GM12878 (cell line): ENCODE results near the gene ABCA2. TPM values are rescaled to one million over a fixed set of nuclear protein-coding genes. Genes with fewer than 3 reads are reported as not detected.

Experiments used
- ATAC-seq: fragments of 200-7000 bp; cut with Tn5 transposase; 3 replicates; pipeline ENCODE4 v1.9.1; 2020; ENCODE audit warnings: mild to moderate bottlenecking, moderate library complexity
- BruUV-seq: library from RNA; stranded (reverse); fragments of 400-500 nt; replicated peaks from 2 replicates; lab custom pipeline; 2021; lab: Mats Ljungman, UMichigan
- CTCF ChIA-PET: fragments of 300-600 bp; sonication (Branson Sonifier 250); formaldehyde crosslinking; extraction: SDS; loops from one replicate; lab custom pipeline; 2021; ENCODE audit warnings: inconsistent platforms; lab: Yijun Ruan, JAX
- POLR2A ChIA-PET: fragments of 350-600 bp; formaldehyde crosslinking; extraction: SDS; loops from one replicate; lab custom pipeline; 2021; ENCODE audit warnings: inconsistent platforms; lab: Charles Lee
- RAD21 ChIA-PET: fragments of 300-600 bp; sonication (Branson Sonifier 250); formaldehyde crosslinking; loops from one replicate; lab custom pipeline; 2023; ENCODE audit warnings: antibody characterized with exemption; ENCODE audit not compliant: unreplicated experiment; lab: Charles Lee
- SMC1A ChIA-PET: fragments of 300-600 bp; sonication (Branson Sonifier 250); formaldehyde crosslinking; loops from one replicate; lab custom pipeline; 2023; ENCODE audit not compliant: unreplicated experiment, uncharacterized antibody; lab: Charles Lee
- DNase-seq: peaks from one replicate; pipeline ENCODE4 v3.0.0-alpha.2; 2011; ENCODE audit warnings: low read depth, low spot score
- FAIRE-seq: peaks from 3 replicates; lab custom pipeline; 2011; peaks lifted over from hg19 to GRCh38; lab: Jason Lieb, UNC
- H2AFZ ChIP-seq: 2 replicates; pipeline ENCODE4 v1.6.0; 2011; ENCODE audit warnings: low read depth, low read length, control low read depth; ENCODE audit not compliant: control insufficient read depth
- H3K27ac ChIP-seq: 2 replicates; pipeline ENCODE4 v1.5.1; 2011; ENCODE audit warnings: control low read depth; ENCODE audit not compliant: control insufficient read depth, insufficient read depth
- H3K27me3 ChIP-seq, 2 experiments: replicated peaks in 1 of 2; 2 replicates each; pipeline versions ENCODE4 v1.6.0 to v1.6.1; 2011; ENCODE audit warnings: low read length in 1 of 2; ENCODE audit not compliant: control insufficient read depth in 2 of 2, insufficient read depth in 2 of 2
- H3K36me3 ChIP-seq, 2 experiments: 2 replicates each; pipeline ENCODE4 v1.5.1; 2011; ENCODE audit warnings: low read length in 1 of 2; ENCODE audit not compliant: control insufficient read depth in 2 of 2, insufficient read depth in 2 of 2
- H3K4me1 ChIP-seq: 2 replicates; pipeline ENCODE4 v1.6.1; 2011; ENCODE audit warnings: mild to moderate bottlenecking, low read length, moderate library complexity, mixed read lengths; ENCODE audit not compliant: control insufficient read depth, insufficient read depth
- H3K4me2 ChIP-seq: 2 replicates; pipeline ENCODE4 v1.6.0; 2011; ENCODE audit warnings: control low read depth; ENCODE audit not compliant: control insufficient read depth, insufficient read depth
- H3K4me3 ChIP-seq: fragments of 200-600 bp; sonication (generic); 2 replicates; pipeline ENCODE4 v1.5.1; 2016
- H3K79me2 ChIP-seq: 2 replicates; pipeline ENCODE4 v1.6.0; 2011; ENCODE audit warnings: low read length; ENCODE audit not compliant: control insufficient read depth, insufficient read depth
- H3K9ac ChIP-seq: 2 replicates; pipeline ENCODE4 v1.8.0; 2011; ENCODE audit warnings: low read length, control low read depth, mixed read lengths; ENCODE audit not compliant: control insufficient read depth, insufficient read depth
- H3K9me3 ChIP-seq: replicated peaks from 3 replicates; pipeline ENCODE4 v1.5.1; 2011; ENCODE audit warnings: mild to moderate bottlenecking, low read length; ENCODE audit not compliant: control insufficient read depth, insufficient read depth
- H4K20me1 ChIP-seq: 2 replicates; pipeline ENCODE4 v1.6.0; 2011; ENCODE audit not compliant: control insufficient read depth, insufficient read depth
- BMI1 ChIP-seq: fragments of 450-650 bp; IDR thresholded peaks from 2 replicates; pipeline ENCODE4 v1.6.1; 2016; ENCODE audit warnings: mild to moderate bottlenecking, moderate library complexity, borderline replicate concordance
- CBX3 ChIP-seq: fragments of 200-600 bp; sonication (generic); IDR thresholded peaks from 2 replicates; pipeline ENCODE4 v1.6.1; 2016; ENCODE audit warnings: low read depth, borderline replicate concordance
- CEBPZ ChIP-seq: fragments of 150-350 bp; IDR thresholded peaks from 2 replicates; pipeline ENCODE4 v1.6.1; 2016; ENCODE audit warnings: low read depth, low read length
- IRF4 ChIP-seq: IDR thresholded peaks from 2 replicates; pipeline ENCODE4 v1.6.1; 2011; ENCODE audit warnings: low read depth, low read length
- JUNB ChIP-seq: IDR thresholded peaks from 2 replicates; pipeline ENCODE4 v1.6.1; 2016; ENCODE audit warnings: antibody characterized with exemption, mild to moderate bottlenecking
- POU2F2 ChIP-seq: IDR thresholded peaks from 3 replicates; pipeline ENCODE4 v1.6.1; 2011; ENCODE audit warnings: low read depth, mild to moderate bottlenecking, low read length, borderline replicate concordance
- RELA ChIP-seq: fragments of 450-650 bp; IDR thresholded peaks from 2 replicates; pipeline ENCODE4 v1.8.0; 2014; ENCODE audit warnings: borderline replicate concordance; ENCODE audit not compliant: partially characterized antibody
- WRNIP1 ChIP-seq: IDR thresholded peaks from 2 replicates; pipeline ENCODE4 v1.6.1; 2011; ENCODE audit warnings: low read depth, low read length, improper control_type of control experiment, borderline replicate concordance
- ZNF592 ChIP-seq: fragments of 450-650 bp; IDR thresholded peaks from 2 replicates; pipeline ENCODE4 v1.6.1; 2017; ENCODE audit warnings: mild to moderate bottlenecking, moderate library complexity
- WGBS: methylation state at CpG from one replicate; pipeline ENCODE4 v1.1.6; 2016; ENCODE audit warnings: low lambda C conversion rate; ENCODE audit not compliant: insufficient replicate concordance, insufficient coverage; ENCODE audit errors: missing lambda C conversion rate; 5-methylcytosine and 5-hydroxymethylcytosine counted together
- in situ Hi-C: fragments of 300-500 bp; cut with MboI; formaldehyde crosslinking; loops from 9 replicates; pipeline ENCODE4 v1.14.3; 2018; ENCODE audit warnings: mixed read lengths
- intact Hi-C: fragments of 100-400 bp; cut with micrococcal nuclease; formaldehyde crosslinking; loops from one replicate; pipeline ENCODE4 v1.14.2; 2022; ENCODE audit not compliant: unreplicated experiment
- polyA plus RNA-seq, 11 experiments: library from polyadenylated mRNA; depleted of rRNA in 4 of 11; unstranded in 6 of 11; stranded (reverse) in 5 of 11; fragments of >200 nt; fragmentation: Nextera tagmentation in 4 of 11; fragmentation: Illumina TruSeq in 1 of 11; extraction: Ambion mirVana in 4 of 11; extraction: Trizol in 1 of 11; gene quantifications; 1 replicate in 1 of 11; 2 replicates in 10 of 11; pipeline versions ENCODE4 v1.2.1 to v1.2.3, GENCODE V29; 2011 to 2016; ENCODE audit warnings: inconsistent platforms in 2 of 11, missing spikeins in 2 of 11, low read depth in 1 of 11
- total RNA-seq, 4 experiments: library from RNA; depleted of rRNA in 3 of 4; stranded (reverse); fragments of >200 nt in 3 of 4; fragmentation: Illumina TruSeq in 1 of 4; extraction: Trizol in 1 of 4; gene quantifications; 2 replicates each; pipeline versions ENCODE4 v1.2.1 to v1.2.3, GENCODE V29; 2013 to 2021
- TF ChIP-seq, protein P1 (sequence below): IDR thresholded peaks from 2 replicates; pipeline ENCODE4 v1.6.1; 2011; ENCODE audit warnings: borderline replicate concordance, low read depth, mild to moderate bottlenecking, moderate library complexity, low read length; ENCODE audit not compliant: insufficient read depth, poor library complexity, severe bottlenecking
- TF ChIP-seq, protein P2 (sequence below): fragments of 450-650 bp; IDR thresholded peaks from 2 replicates; pipeline ENCODE4 v1.6.1; 2018; ENCODE audit warnings: borderline replicate concordance, mild to moderate bottlenecking; ENCODE audit not compliant: partially characterized antibody

ABCA2 gene
- total and polyA plus RNA-seq, 10 of the 15 experiments (the other 5 are each of a cell fraction or from before 2014, with no cell fraction given), result 0.13 to 2.6 (median 0.71) TPM; not detected in 2

DNA sequence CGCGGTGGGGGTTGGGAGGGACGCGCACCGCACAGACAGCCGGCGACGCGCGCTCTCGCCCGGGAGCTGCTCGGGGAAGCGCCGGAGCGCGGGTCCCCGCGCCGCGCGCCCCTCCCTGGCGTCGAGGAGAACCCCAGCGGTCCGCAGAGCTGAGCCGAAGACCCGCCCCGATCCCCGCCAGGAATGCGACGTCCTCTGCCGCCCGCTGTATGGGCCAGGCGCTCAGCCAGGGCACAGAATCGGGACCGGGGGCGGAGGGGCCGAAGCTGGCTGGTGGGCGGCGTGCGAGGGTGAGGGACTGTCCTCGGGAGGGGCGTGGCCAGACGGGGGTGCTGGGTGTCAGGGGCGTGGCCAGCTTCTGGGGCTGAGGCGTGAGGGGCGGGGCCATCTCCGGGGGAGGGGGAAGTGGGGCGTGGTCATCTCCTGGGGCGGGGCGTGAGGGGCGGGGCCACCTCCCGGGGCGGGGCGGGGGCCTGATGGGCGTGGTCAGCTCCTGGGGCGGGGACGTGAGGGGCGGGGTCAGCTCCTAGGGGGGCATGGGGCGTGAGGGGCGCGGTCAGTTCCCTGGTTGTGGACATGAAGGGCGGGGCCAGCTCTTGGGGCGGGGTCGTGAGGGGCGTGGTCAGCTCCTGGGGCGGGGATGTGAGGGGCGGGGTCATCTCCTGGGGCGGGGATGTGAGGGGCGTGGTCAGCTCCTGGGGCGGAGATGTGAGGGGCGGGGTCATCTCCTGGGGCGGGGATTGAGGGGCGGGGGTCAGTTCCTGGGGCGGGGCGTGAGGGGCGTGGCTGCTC lies 49.8 kb downstream of the ABCA2 start:
- ChIA-PET RAD21 (no interaction called here), SMC1A (no interaction called here), CTCF (interaction anchor here (0.7 kb wide), 1 partner anchor 15 kb away, joined by 3 read pairs; no protein-coding TSS in a partner anchor), POLR2A (interaction anchor here (0.6 kb wide), 1 partner anchor 173 kb away, joined by 3 read pairs; no protein-coding TSS in a partner anchor)
- in situ Hi-C loops (no loop called here), intact Hi-C loops (no loop called here)
- Histone ChIP-seq H3K36me3 (no peaks in the 10 kb centered on the region), H3K9ac (no peak overlapping the region), H3K4me2 (no peak overlapping the region), H2AFZ (no peak overlapping the region), H3K27me3 (no peaks in the 10 kb centered on the region; a peak in 2 of 4 replicates), H3K79me2 (no peaks in the 10 kb centered on the region), H4K20me1 (no peaks in the 10 kb centered on the region), H3K9me3 (no peaks in the 10 kb centered on the region), H3K4me3 (no peak overlapping the region), H3K4me1 (no peaks in the 10 kb centered on the region), H3K27ac (no peak overlapping the region)
- BruUV-seq, result no TSS peak
- DNase-seq, result no peak
- peak; percentile 34 for ATAC-seq
- WGBS, result 55% methylated on average over 50 of the region's 78 CpGs
- FAIRE-seq, result no peak
- no peak for TF ChIP-seq ZNF592
- TF ChIP-seq IRF4, result no peak
- no peak for TF ChIP-seq JUNB
- TF ChIP-seq CEBPZ, result no peak
- TF ChIP-seq WRNIP1, result no peak
- no peak for TF ChIP-seq POU2F2
- TF ChIP-seq CBX3, result no peak
- TF ChIP-seq, protein P1, sequence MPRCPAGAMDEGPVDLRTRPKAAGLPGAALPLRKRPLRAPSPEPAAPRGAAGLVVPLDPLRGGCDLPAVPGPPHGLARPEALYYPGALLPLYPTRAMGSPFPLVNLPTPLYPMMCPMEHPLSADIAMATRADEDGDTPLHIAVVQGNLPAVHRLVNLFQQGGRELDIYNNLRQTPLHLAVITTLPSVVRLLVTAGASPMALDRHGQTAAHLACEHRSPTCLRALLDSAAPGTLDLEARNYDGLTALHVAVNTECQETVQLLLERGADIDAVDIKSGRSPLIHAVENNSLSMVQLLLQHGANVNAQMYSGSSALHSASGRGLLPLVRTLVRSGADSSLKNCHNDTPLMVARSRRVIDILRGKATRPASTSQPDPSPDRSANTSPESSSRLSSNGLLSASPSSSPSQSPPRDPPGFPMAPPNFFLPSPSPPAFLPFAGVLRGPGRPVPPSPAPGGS, result no peak
- no peak for TF ChIP-seq BMI1
- TF ChIP-seq, protein P2, sequence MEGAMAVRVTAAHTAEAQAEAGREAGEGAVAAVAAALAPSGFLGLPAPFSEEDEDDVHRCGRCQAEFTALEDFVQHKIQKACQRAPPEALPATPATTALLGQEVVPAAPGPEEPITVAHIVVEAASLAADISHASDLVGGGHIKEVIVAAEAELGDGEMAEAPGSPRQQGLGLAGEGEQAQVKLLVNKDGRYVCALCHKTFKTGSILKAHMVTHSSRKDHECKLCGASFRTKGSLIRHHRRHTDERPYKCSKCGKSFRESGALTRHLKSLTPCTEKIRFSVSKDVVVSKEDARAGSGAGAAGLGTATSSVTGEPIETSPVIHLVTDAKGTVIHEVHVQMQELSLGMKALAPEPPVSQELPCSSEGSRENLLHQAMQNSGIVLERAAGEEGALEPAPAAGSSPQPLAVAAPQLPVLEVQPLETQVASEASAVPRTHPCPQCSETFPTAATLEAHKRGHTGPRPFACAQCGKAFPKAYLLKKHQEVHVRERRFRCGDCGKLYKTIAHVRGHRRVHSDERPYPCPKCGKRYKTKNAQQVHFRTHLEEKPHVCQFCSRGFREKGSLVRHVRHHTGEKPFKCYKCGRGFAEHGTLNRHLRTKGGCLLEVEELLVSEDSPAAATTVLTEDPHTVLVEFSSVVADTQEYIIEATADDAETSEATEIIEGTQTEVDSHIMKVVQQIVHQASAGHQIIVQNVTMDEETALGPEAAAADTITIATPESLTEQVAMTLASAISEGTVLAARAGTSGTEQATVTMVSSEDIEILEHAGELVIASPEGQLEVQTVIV, result no peak
- TF ChIP-seq RELA, result no peak
